Progenitor cell of endocrine pancreas (in vitro differentiated cells): ENCODE measurements around the gene CD93. TPM values are rescaled to one million over a fixed set of nuclear protein-coding genes. Genes with fewer than 3 reads are reported as not detected.

Source experiments
- DNase-seq: peaks from one replicate; pipeline ENCODE4 v3.0.0; 2021; ENCODE audit warnings: low spot score; ENCODE audit not compliant: unreplicated experiment
- H3K27ac Mint-ChIP-seq: 2 replicates; pipeline ENCODE4 v1.8.0; 2021; ENCODE audit warnings: mild to moderate bottlenecking, moderate library complexity, mixed read lengths
- H3K27me3 Mint-ChIP-seq: 2 replicates; pipeline ENCODE4 v1.8.0; 2021; ENCODE audit warnings: mixed read lengths
- H3K36me3 Mint-ChIP-seq: 2 replicates; pipeline ENCODE4 v1.8.0; 2022; ENCODE audit warnings: mixed read lengths; ENCODE audit not compliant: insufficient read depth
- H3K4me1 Mint-ChIP-seq: 2 replicates; pipeline ENCODE4 v1.8.0; 2021; ENCODE audit warnings: low read depth, mixed read lengths
- H3K4me3 Mint-ChIP-seq: 2 replicates; pipeline ENCODE4 v1.8.0; 2021; ENCODE audit warnings: low read depth, mild to moderate bottlenecking, moderate library complexity, mixed read lengths
- H3K9me3 Mint-ChIP-seq: 2 replicates; pipeline ENCODE4 v1.8.0; 2021; ENCODE audit warnings: low read depth, mixed read lengths
- CTCF ChIP-seq: fragments of 200-600 bp; sonication (generic); IDR thresholded peaks from one replicate; pipeline ENCODE4 v1.5.0; 2021; ENCODE audit warnings: antibody characterized with exemption, mild to moderate bottlenecking; ENCODE audit not compliant: unreplicated experiment
- total RNA-seq: library from RNA; stranded (reverse); gene quantifications from 2 replicates; pipeline ENCODE4 v1.2.1, GENCODE V29; 2021

CD93 gene
- total RNA-seq, 1 donor from 2014 or later = not detected

GRCh38 chr20:23079926-23080325 is 6.2 kb downstream of the CD93 start:
- H3K4me1 Mint-ChIP-seq = peaks cover 23% of the 10 kb centered on the region
- H3K9me3 Mint-ChIP-seq = no peaks in the 10 kb centered on the region
- peaks cover 48% of the 10 kb centered on the region for H3K27me3 Mint-ChIP-seq
- H3K36me3 Mint-ChIP-seq = no peaks in the 10 kb centered on the region
- no peak overlapping the region for H3K4me3 Mint-ChIP-seq
- no peak for TF ChIP-seq CTCF
- no peak for DNase-seq
- no peak overlapping the region for H3K27ac Mint-ChIP-seq

GRCh38 chr20:23079016-23079351 is 7.1 kb downstream of the CD93 start:
- Mint-ChIP-seq H3K36me3 (no peaks in the 10 kb centered on the region), H3K4me1 (peaks cover 23% of the 10 kb centered on the region)
- DNase-seq = no peak

GRCh38 chr20:23078351-23079015 is 7.6 kb downstream of the CD93 start:
- TF ChIP-seq CTCF = no peak
- no peak overlapping the region for H3K4me3 Mint-ChIP-seq
- no peaks in the 10 kb centered on the region for H3K9me3 Mint-ChIP-seq
- H3K27me3 Mint-ChIP-seq = peaks cover 44% of the 10 kb centered on the region
- H3K4me1 Mint-ChIP-seq = peaks cover 26% of the 10 kb centered on the region
- no peaks in the 10 kb centered on the region for H3K36me3 Mint-ChIP-seq
- no peak for DNase-seq
- no peak overlapping the region for H3K27ac Mint-ChIP-seq

More at GRCh38 chr20:23079016-23079351, 7.1 kb downstream of the CD93 start:
- Mint-ChIP-seq H3K9me3 (no peaks in the 10 kb centered on the region), H3K27me3 (peaks cover 45% of the 10 kb centered on the region), H3K27ac (no peak overlapping the region), H3K4me3 (no peak overlapping the region)
- TF ChIP-seq CTCF = peak; percentile 66

GRCh38 chr20:23077277-23077676 is 8.8 kb downstream of the CD93 start:
- Mint-ChIP-seq H3K4me1 (peaks cover 30% of the 10 kb centered on the region), H3K27ac (no peak overlapping the region), H3K4me3 (no peak overlapping the region), H3K9me3 (no peaks in the 10 kb centered on the region), H3K36me3 (no peaks in the 10 kb centered on the region), H3K27me3 (peaks cover 38% of the 10 kb centered on the region)
- no peak for DNase-seq
- no peak for TF ChIP-seq CTCF

GRCh38 chr20:23074052-23074451 is 12.1 kb downstream of the CD93 start:
- peaks cover 16% of the 10 kb centered on the region for H3K27me3 Mint-ChIP-seq

More at GRCh38 chr20:23074052-23074451, 12.1 kb downstream of the CD93 start:
- Mint-ChIP-seq H3K36me3 (no peaks in the 10 kb centered on the region), H3K4me1 (peaks cover 29% of the 10 kb centered on the region), H3K9me3 (no peaks in the 10 kb centered on the region), H3K27ac (no peak overlapping the region), H3K4me3 (no peak overlapping the region)
- no peak for DNase-seq
- TF ChIP-seq CTCF = no peak
